Stimulated activated naive CD4-positive, alpha-beta T cell treated with Interleukin-2 at 50 U/mL for 16 hours (primary cell): Measurements from ENCODE around the gene ARMC3.
"Not testable (repeated sequence)": the region's sequence is repeated elsewhere in the genome, so short reads cannot be mapped to it uniquely, and the experiment has no call there.

Experiments used
- DNase-seq: peaks from one replicate; lab custom pipeline; 2025; lab: John Stamatoyannopoulos, UW

The ARMC3 gene

GRCh38 chr10:23051278-23051677 is 123.4 kb downstream of the ARMC3 start:
- no peak for DNase-seq

- no peak for DNase-seq
Observed at GRCh38 chr10:23051855-23052331, 124.0 kb downstream of the ARMC3 start.

- DNase-seq, result no peak
Observed at GRCh38 chr10:23053036-23053435, 125.2 kb downstream of the ARMC3 start.

- no peak for DNase-seq
Observed at GRCh38 chr10:23055424-23056185, 127.8 kb downstream of the ARMC3 start.

GRCh38 chr10:23056186-23056579 is 128.3 kb downstream of the ARMC3 start:
- DNase-seq, result no peak

GRCh38 chr10:23058366-23058765 is 130.5 kb downstream of the ARMC3 start:
- no peak for DNase-seq

GRCh38 chr10:23060918-23061317 is 133.1 kb downstream of the ARMC3 start:
- DNase-seq, result no peak

GRCh38 chr10:23063045-23063972 is 135.5 kb downstream of the ARMC3 start:
- DNase-seq, result no peak

GRCh38 chr10:23063973-23064812 is 136.3 kb downstream of the ARMC3 start:
- DNase-seq, result no peak

- DNase-seq, result not testable (repeated sequence)
Observed at GRCh38 chr10:23064813-23065114, 136.9 kb downstream of the ARMC3 start.

- no peak for DNase-seq
Observed at GRCh38 chr10:23065181-23065948, 137.5 kb downstream of the ARMC3 start.

GRCh38 chr10:23067337-23067736 is 139.5 kb downstream of the ARMC3 start:
- no peak for DNase-seq

GRCh38 chr10:23067939-23068775 is 140.3 kb downstream of the ARMC3 start:
- DNase-seq, result peak; percentile 46

- peak; percentile 3 for DNase-seq
Observed at GRCh38 chr10:23069019-23069815, 141.4 kb downstream of the ARMC3 start.

- DNase-seq, result not testable (repeated sequence)
Observed at GRCh38 chr10:23070092-23070912, 142.4 kb downstream of the ARMC3 start.

- DNase-seq, result no peak
Observed at GRCh38 chr10:23070913-23071218, 143.0 kb downstream of the ARMC3 start.

- not testable (repeated sequence) for DNase-seq
Observed at GRCh38 chr10:23072593-23072992, 144.7 kb downstream of the ARMC3 start.

- no peak for DNase-seq
Observed at GRCh38 chr10:23073527-23073926, 145.7 kb downstream of the ARMC3 start.

- DNase-seq, result no peak
Observed at GRCh38 chr10:23075672-23076071, 147.8 kb downstream of the ARMC3 start.
